GM21576 (cell line): ENCODE results near the gene EML3.

Experiments
- ATAC-seq: cut with Tn5 transposase; IDR thresholded peaks from one replicate; pipeline ENCODE4 v1.9.1; 2021; ENCODE audit warnings: mild to moderate bottlenecking, moderate library complexity; ENCODE audit not compliant: unreplicated experiment

The EML3 gene

DNA sequence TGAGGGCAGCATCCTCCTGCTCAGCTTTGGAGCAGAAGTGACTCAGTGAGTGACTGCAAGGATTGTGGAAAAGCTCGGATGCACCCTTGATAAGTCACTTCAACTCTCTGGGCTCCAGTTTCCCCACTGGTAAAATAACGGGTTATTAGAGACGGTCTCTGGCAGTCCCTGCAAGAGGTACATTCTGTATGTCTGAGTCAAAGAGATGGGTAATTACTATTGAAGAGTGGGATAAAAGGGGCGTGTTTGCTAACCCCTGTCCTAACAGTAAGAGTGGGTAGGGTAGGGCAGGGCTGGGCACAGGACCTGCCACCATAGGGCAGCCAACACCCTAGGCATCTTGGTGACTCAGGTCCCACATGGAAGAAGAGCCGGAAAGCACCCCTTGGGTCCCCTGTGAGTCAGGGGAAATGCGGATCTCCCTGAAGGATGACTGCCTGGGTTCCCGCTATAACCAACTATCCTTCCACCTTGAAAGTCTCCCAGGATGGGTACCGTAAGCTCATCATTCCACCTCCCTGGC lies 58.7 kb downstream of the EML3 start:
- no peak for ATAC-seq

DNA sequence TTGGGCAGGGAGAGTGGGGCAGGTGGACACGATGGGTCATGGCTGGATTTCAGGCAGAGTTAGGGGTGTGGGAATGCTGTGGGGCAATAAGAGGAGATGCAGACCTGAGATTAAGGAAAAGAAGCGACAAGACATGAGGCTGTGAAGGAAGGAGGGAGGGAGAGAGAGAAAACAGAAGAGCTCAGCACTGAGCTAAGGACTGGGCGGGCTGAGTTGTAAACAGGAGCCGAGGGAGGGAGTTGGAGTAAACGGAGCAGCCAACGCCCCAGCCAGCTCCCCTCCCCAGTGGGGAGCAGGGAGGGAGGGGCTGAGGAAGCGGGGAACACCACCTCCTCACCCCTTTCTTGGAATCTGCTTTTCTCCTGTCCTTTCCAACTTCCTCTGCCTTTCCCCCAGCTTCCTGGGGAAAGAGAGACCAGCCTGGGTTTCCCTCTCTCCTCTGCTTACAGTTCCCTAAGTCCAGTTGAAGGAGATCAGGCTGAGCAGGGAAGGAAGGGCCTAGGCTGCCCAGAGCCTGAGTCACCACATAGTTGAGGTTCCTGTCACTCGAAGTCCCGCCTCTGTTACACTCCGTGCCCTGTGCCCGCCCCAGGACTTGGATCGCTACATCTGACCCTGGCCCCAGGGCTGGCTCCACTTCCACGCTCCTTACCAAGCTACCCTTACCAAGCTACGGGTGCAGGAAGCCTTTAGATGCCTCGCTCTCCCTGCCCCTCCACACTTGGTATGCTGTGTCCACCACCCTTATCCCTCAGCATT lies 59.3 kb downstream of the EML3 start:
- no peak for ATAC-seq

DNA sequence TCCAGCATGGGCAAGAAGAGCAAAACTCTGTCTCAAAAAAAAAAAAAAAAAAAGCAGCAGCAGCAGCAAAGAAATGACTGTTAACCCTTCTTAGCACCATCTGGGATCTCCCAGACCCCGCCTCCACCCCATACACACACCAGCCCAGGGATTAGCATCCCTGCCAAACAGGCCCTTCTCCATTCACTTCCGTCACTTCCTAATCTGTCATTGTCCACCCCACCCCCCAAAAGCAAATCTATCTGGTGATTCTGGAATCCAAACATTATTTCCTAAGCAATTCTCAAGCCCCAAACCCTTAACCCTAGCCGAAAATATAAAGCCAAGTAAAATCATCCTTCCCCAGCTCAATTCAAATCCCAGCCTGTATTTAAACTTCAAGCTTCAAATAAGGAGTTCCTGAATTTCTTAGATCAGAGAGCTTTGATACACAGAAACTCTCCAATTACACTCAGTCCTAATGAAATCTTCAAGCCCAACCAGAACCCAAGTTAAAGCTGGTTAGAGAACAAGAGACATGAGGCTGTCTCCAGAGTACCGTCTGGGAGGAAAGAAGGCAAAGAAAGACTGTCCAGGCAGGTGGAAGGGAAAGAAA lies 60.0 kb downstream of the EML3 start:
- ATAC-seq: no peak
